ENCODE measurements around the gene GREB1L. TPM values are rescaled to one million over a fixed set of nuclear protein-coding genes. Genes with fewer than 3 reads are reported as not detected.

Gene GREB1L
- total and polyA plus RNA-seq, 2 of the 13 experiments (the other 11 are each of a cell fraction or from before 2014, with no cell fraction given), result 0.17 to 0.66 TPM

- ChIA-PET CTCF (ENCODE audit: low intra/inter-chr PET ratio, low total read pairs) (no interaction called here), POLR2A (no interaction called here)
- FAIRE-seq (no peak), ATAC-seq (no peak), DNase-seq (ENCODE audit: low spot score) (no peak)
- intact Hi-C loops (cut with micrococcal nuclease; ENCODE audit: unreplicated experiment) (no loop called here), in situ Hi-C loops (cut with HindIII; ENCODE audit: extremely low pct_ligation_motif_present, low pct_unique_long_range_greater_than_20kb) (no loop called here)
- no peaks in the 10 kb centered on the region for H3K36me3 ChIP-seq (replicated peaks in 1 of 2; ENCODE audit: control insufficient read depth in 1 of 2, insufficient read depth in 2 of 2, low read length in 2 of 2)
- no peak overlapping the region for H3K9ac ChIP-seq (ENCODE audit: insufficient read depth, low read depth, low read length)
- no peaks in the 10 kb centered on the region for H3K27me3 ChIP-seq (ENCODE audit: control insufficient read depth in 1 of 2, insufficient read depth in 2 of 2, low read length in 2 of 2)
- H2AFZ ChIP-seq (ENCODE audit: low read length), result no peak overlapping the region
- no peaks in the 10 kb centered on the region for H3K9me3 ChIP-seq (ENCODE audit: low read length)
- no peak overlapping the region for H3K27ac ChIP-seq (ENCODE audit: extremely low read length, insufficient read depth, low read length)
- H3K79me2 ChIP-seq (ENCODE audit: insufficient read depth, low read length), result no peaks in the 10 kb centered on the region
- peaks cover 16% of the 10 kb centered on the region for H3K4me1 ChIP-seq (ENCODE audit: insufficient read depth, low read length)
- H3K4me3 ChIP-seq (replicated peaks in 1 of 3; ENCODE audit: insufficient read depth in 1 of 3, low read depth in 2 of 3, low read length in 3 of 3), result no peak overlapping the region
- no peak overlapping the region for H3K4me2 ChIP-seq (ENCODE audit: low read depth, low read length)
- WGBS (ENCODE audit: low lambda C conversion rate), result 56% methylated on average over 3 of the region's 3 CpGs
- H4K20me1 ChIP-seq (ENCODE audit: insufficient read depth, low read length), result no peaks in the 10 kb centered on the region
- no TSS peak for BruUV-seq (replicated peaks)
- TF ChIP-seq ZSCAN12 (CRISPR knock-in tag; IDR thresholded peaks at IDR 0.05) (no peak), KAT7 (CRISPR knock-in tag; IDR thresholded peaks at IDR 0.05; ENCODE audit: borderline replicate concordance) (no peak), MTA1 (CRISPR knock-in tag; IDR thresholded peaks at IDR 0.05; ENCODE audit: borderline replicate concordance) (no peak), CAMTA2 (CRISPR knock-in tag; IDR thresholded peaks at IDR 0.05; ENCODE audit: borderline replicate concordance) (no peak), HMGXB4 (CRISPR knock-in tag; IDR thresholded peaks at IDR 0.05; ENCODE audit: borderline replicate concordance in 1 of 2, low read depth in 1 of 2) (no peak), ZNF709 (CRISPR knock-in tag; IDR thresholded peaks at IDR 0.05) (no peak), KLF15 (CRISPR knock-in tag; IDR thresholded peaks at IDR 0.05; ENCODE audit: borderline replicate concordance) (no peak), ELF3 (CRISPR knock-in tag; IDR thresholded peaks at IDR 0.05) (no peak), ZSCAN21 (CRISPR knock-in tag; IDR thresholded peaks at IDR 0.05; ENCODE audit: borderline replicate concordance) (no peak), ZMYM4 (CRISPR knock-in tag; IDR thresholded peaks at IDR 0.05) (no peak), ZNF264 (CRISPR knock-in tag; IDR thresholded peaks at IDR 0.05) (no peak), ZNF749 (CRISPR knock-in tag; IDR thresholded peaks at IDR 0.05; ENCODE audit: borderline replicate concordance) (no peak), ZNF570 (CRISPR knock-in tag; IDR thresholded peaks at IDR 0.05; ENCODE audit: borderline replicate concordance) (no peak), ARID3A (IDR thresholded peaks at IDR 0.05; ENCODE audit: low read depth, low read length) (no peak), ZNF30 (CRISPR knock-in tag; IDR thresholded peaks at IDR 0.05) (no peak), UBTF (CRISPR knock-in tag; IDR thresholded peaks at IDR 0.05) (no peak)
- TF ChIP-seq, protein P1, sequence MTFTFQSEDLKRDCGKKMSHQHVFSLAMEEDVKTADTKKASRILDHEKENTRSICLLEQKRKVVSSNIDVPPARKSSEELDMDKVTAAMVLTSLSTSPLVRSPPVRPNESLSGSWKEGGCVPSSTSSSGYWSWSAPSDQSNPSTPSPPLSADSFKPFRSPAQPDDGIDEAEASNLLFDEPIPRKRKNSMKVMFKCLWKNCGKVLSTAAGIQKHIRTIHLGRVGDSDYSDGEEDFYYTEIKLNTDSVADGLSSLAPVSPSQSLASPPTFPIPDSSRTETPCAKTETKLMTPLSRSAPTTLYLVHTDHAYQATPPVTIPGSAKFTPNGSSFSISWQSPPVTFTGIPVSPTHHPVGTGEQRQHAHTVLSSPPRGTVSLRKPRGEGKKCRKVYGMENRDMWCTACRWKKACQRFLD (CRISPR knock-in tag; IDR thresholded peaks at IDR 0.05; ENCODE audit: borderline replicate concordance), result no peak
Observed at GRCh38 chr18:21327101-21327500, 85.1 kb downstream of the GREB1L start.

All from HepG2 (cell line).